HepG2 (cell line): ENCODE results near the gene CLN6. TPM values are rescaled to one million over a fixed set of nuclear protein-coding genes. Genes with fewer than 3 reads are reported as not detected.
A peak's percentile ranks its signal among the peaks of the same experiment; 100 is the strongest.

ENCODE experiments used
- CC2D1A ChIP-seq: sonication (generic); formaldehyde crosslinking; IDR thresholded peaks from 2 replicates; pipeline ENCODE4 v1.8.1; 2023; ENCODE audit warnings: mild to moderate bottlenecking, missing genetic modification reagents
- CCAR2 ChIP-seq: fragments of 200-400 bp; formaldehyde crosslinking; optimal IDR thresholded peaks from 2 replicates; pipeline ENCODE3; 2018; ENCODE audit warnings: low read depth, mild to moderate bottlenecking, low read length, moderate library complexity
- EP300 ChIP-seq, 3 experiments: sonication (generic) in 1 of 3; formaldehyde crosslinking in 1 of 3; IDR thresholded peaks; 2 replicates each; pipeline versions ENCODE4 v1.5.1 to v1.6.1; 2011 to 2020; ENCODE audit warnings: low read depth in 2 of 3, low read length in 2 of 3, borderline replicate concordance in 1 of 3, improper control_type of control experiment in 1 of 3, mild to moderate bottlenecking in 1 of 3, missing genetic modification reagents in 1 of 3, moderate library complexity in 1 of 3
- HDAC6 ChIP-seq: fragments of 200-600 bp; sonication (generic); IDR thresholded peaks from 2 replicates; pipeline ENCODE4 v1.7.0; 2017; ENCODE audit warnings: mild to moderate bottlenecking, antibody characterized with exemption, low read length, low read depth
- HNF4G ChIP-seq, 2 experiments: sonication (generic) in 1 of 2; formaldehyde crosslinking in 1 of 2; IDR thresholded peaks; 2 replicates each; pipeline versions ENCODE4 v1.4.0 to v1.6.1; 2011 to 2020; ENCODE audit warnings: borderline replicate concordance in 2 of 2, low read depth in 2 of 2, mild to moderate bottlenecking in 2 of 2, low read length in 1 of 2, missing genetic modification reagents in 1 of 2, moderate library complexity in 1 of 2
- IRX3 ChIP-seq: sonication (generic); formaldehyde crosslinking; IDR thresholded peaks from 2 replicates; pipeline ENCODE4 v1.8.1; 2023; ENCODE audit warnings: mild to moderate bottlenecking, low read depth, missing genetic modification reagents, borderline replicate concordance
- MBNL3 ChIP-seq: fragments of 250-450 bp; sonication (Bioruptor Pico); conservative IDR thresholded peaks from 2 replicates; pipeline ENCODE4 v1.8.0; 2022; ENCODE audit warnings: mild to moderate bottlenecking, inconsistent platforms
- MLX ChIP-seq: IDR thresholded peaks from 2 replicates; pipeline ENCODE4 v1.6.1; 2016
- MTA3 ChIP-seq: sonication (generic); formaldehyde crosslinking; IDR thresholded peaks from 2 replicates; pipeline ENCODE4 v1.4.0; 2020; ENCODE audit warnings: missing genetic modification reagents
- NR1H2 ChIP-seq: sonication (generic); formaldehyde crosslinking; IDR thresholded peaks from 2 replicates; pipeline ENCODE4 v1.8.1; 2022; ENCODE audit warnings: low read depth, missing genetic modification reagents, borderline replicate concordance
- PAWR ChIP-seq: sonication (generic); formaldehyde crosslinking; IDR thresholded peaks from 2 replicates; pipeline ENCODE4 v1.4.0; 2020; ENCODE audit warnings: missing genetic modification reagents, mild to moderate bottlenecking, borderline replicate concordance
- PPARG ChIP-seq: conservative IDR thresholded peaks from 2 replicates; pipeline ENCODE4 v1.6.1; 2016; ENCODE audit warnings: missing biosample characterization, missing genetic modification reagents
- RBAK ChIP-seq: sonication (generic); formaldehyde crosslinking; IDR thresholded peaks from 2 replicates; pipeline ENCODE4 v1.5.1; 2020; ENCODE audit warnings: mild to moderate bottlenecking, missing genetic modification reagents
- RXRB ChIP-seq: IDR thresholded peaks from 2 replicates; pipeline ENCODE4 v1.6.1; 2016; ENCODE audit warnings: borderline replicate concordance, missing genetic modification reagents, missing compliant biosample characterization
- SYNCRIP ChIP-seq: fragments of 200-400 bp; formaldehyde crosslinking; IDR thresholded peaks from 2 replicates; pipeline ENCODE4 v1.6.1; 2018; ENCODE audit warnings: mild to moderate bottlenecking, low read depth, low read length; ENCODE audit not compliant: insufficient read depth
- TGIF2 ChIP-seq: IDR thresholded peaks from 2 replicates; pipeline ENCODE4 v1.6.1; 2016; ENCODE audit warnings: control low read depth, missing compliant biosample characterization
- ZEB1 ChIP-seq: IDR thresholded peaks from 2 replicates; pipeline ENCODE4 v1.6.1; 2012; ENCODE audit warnings: mild to moderate bottlenecking, low read depth, inconsistent platforms; ENCODE audit not compliant: insufficient replicate concordance
- ZNF101 ChIP-seq: sonication (generic); formaldehyde crosslinking; IDR thresholded peaks from 2 replicates; pipeline ENCODE4 v1.4.0; 2020; ENCODE audit warnings: mild to moderate bottlenecking, low read depth, missing genetic modification reagents, borderline replicate concordance
- ZNF460 ChIP-seq: sonication (generic); formaldehyde crosslinking; IDR thresholded peaks from 2 replicates; pipeline ENCODE4 v1.5.1; 2020; ENCODE audit warnings: missing genetic modification reagents, mild to moderate bottlenecking, borderline replicate concordance
- ZNF552 ChIP-seq: sonication (generic); formaldehyde crosslinking; IDR thresholded peaks from 2 replicates; pipeline ENCODE4 v1.9.0; 2022; ENCODE audit warnings: missing genetic modification reagents, mild to moderate bottlenecking, borderline replicate concordance
- ZNF704 ChIP-seq: sonication (generic); formaldehyde crosslinking; IDR thresholded peaks from 2 replicates; pipeline ENCODE4 v1.8.1; 2023; ENCODE audit warnings: mild to moderate bottlenecking, inconsistent platforms, moderate library complexity, missing genetic modification reagents, borderline replicate concordance
- ZNF772 ChIP-seq: sonication (generic); formaldehyde crosslinking; IDR thresholded peaks from 2 replicates; pipeline ENCODE4 v1.5.0; 2020; ENCODE audit warnings: mild to moderate bottlenecking, missing genetic modification reagents
- polyA plus RNA-seq, 8 experiments: library from polyadenylated mRNA; depleted of rRNA in 3 of 8; stranded (reverse) in 7 of 8; unstranded in 1 of 8; fragments of >200 nt; fragmentation: Illumina TruSeq in 4 of 8; extraction: Trizol in 4 of 8; gene quantifications; 2 replicates each; pipeline versions ENCODE4 v1.2.1 to v1.2.3, GENCODE V29; 2011 to 2016; ENCODE audit warnings: low read depth in 4 of 8, missing spikeins in 1 of 8, mixed read lengths in 1 of 8; ENCODE audit not compliant: insufficient read depth in 1 of 8
- total RNA-seq, 5 experiments: library from RNA; depleted of rRNA; stranded (reverse); fragments of >200 nt; fragmentation: Illumina TruSeq; extraction: Trizol; gene quantifications; 2 replicates each; pipeline ENCODE4 v1.2.3, GENCODE V29; 2016; ENCODE audit warnings: low read depth in 1 of 5
- TF ChIP-seq, protein P1 (sequence below): sonication (generic); formaldehyde crosslinking; IDR thresholded peaks from 2 replicates; pipeline ENCODE4 v1.9.0; 2021; ENCODE audit warnings: missing genetic modification reagents, borderline replicate concordance

Gene CLN6
- total and polyA plus RNA-seq, 2 of the 13 experiments (the other 11 are each of a cell fraction or from before 2014, with no cell fraction given) = 24.9 to 27.1 TPM

DNA sequence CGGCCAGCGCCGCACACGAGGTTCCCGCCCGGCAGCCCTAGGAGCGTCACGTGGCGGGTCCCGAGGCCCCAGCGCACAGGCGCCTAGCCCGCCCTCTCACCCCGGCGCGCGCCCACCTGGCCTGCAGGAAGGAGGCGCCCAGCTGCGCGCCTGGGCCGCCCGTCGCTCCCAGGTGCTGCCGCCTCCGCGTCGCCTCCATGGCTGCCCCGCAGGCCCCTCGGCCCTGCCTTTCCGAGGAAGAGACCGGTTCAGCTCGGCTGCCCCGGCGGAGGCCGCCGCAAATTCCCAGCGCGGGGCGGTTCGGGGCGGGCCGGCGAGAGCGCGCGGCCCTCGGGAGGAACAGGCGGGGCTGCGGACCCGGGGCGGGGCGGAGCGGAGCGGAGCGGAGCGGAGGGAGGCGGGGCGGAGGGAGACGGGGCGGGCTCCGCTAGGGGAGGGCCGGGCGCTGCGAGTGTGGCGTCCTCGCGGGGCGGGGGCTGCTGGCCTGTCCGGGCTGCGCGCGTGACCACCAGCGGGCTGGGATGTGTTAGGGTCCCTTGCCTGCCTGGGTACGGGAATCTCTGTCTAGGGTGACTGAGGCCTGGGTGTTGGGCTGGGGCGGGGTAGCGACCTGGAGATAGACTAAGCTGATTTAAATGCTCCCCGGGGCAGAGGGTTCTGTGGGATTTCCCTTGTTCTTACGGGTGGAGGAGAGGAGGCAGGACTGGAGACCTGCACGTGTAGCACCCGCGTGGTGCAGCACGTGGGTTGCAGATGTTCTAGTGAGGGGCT lies at the start of gene CLN6 (continued):
- no peak for TF ChIP-seq SYNCRIP
- peak; percentile 78; the same call in 1 of the 2 replicates for TF ChIP-seq IRX3 (CRISPR knock-in tag)
- TF ChIP-seq RBAK (CRISPR knock-in tag) = no peak
- TF ChIP-seq, protein P1, sequence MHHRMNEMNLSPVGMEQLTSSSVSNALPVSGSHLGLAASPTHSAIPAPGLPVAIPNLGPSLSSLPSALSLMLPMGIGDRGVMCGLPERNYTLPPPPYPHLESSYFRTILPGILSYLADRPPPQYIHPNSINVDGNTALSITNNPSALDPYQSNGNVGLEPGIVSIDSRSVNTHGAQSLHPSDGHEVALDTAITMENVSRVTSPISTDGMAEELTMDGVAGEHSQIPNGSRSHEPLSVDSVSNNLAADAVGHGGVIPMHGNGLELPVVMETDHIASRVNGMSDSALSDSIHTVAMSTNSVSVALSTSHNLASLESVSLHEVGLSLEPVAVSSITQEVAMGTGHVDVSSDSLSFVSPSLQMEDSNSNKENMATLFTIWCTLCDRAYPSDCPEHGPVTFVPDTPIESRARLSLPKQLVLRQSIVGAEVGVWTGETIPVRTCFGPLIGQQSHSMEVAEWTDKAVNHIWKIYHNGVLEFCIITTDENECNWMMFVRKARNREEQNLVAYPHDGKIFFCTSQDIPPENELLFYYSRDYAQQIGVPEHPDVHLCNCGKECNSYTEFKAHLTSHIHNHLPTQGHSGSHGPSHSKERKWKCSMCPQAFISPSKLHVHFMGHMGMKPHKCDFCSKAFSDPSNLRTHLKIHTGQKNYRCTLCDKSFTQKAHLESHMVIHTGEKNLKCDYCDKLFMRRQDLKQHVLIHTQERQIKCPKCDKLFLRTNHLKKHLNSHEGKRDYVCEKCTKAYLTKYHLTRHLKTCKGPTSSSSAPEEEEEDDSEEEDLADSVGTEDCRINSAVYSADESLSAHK = no peak; the same call in 1 of the 2 replicates
- TF ChIP-seq ZNF460 (CRISPR knock-in tag) = no peak
- peak; percentile 82; the same call in 1 of the 2 replicates for TF ChIP-seq ZNF772 (CRISPR knock-in tag)
- no peak for TF ChIP-seq CC2D1A (CRISPR knock-in tag)
- TF ChIP-seq HDAC6 = no peak
- TF ChIP-seq PPARG (CRISPR knock-in tag) = peak; percentile 40
- no peak; a peak in 1 of 4 replicates for TF ChIP-seq EP300 (IDR thresholded peaks at IDR 0.05; ENCODE audit: low read depth in 2 of 2, low read length in 2 of 2)
- 0 out of 2 replicates have a peak, but pooled peaks have one; percentile 38 for TF ChIP-seq EP300 (CRISPR knock-in tag; IDR thresholded peaks at IDR 0.05; ENCODE audit: borderline replicate concordance)
- TF ChIP-seq NR1H2 (CRISPR knock-in tag) = peak; percentile 75; the same call in 1 of the 2 replicates
- no peak for TF ChIP-seq PAWR (CRISPR knock-in tag)
- peak; percentile 25; the same call in 1 of the 2 replicates for TF ChIP-seq MLX (CRISPR knock-in tag)
- TF ChIP-seq TGIF2 (CRISPR knock-in tag) = peak; percentile 71
- TF ChIP-seq MBNL3 (CRISPR knock-in tag) = no peak
- TF ChIP-seq RXRB (CRISPR knock-in tag) = no peak
- no peak for TF ChIP-seq ZEB1
- TF ChIP-seq ZNF704 (CRISPR knock-in tag) = peak; percentile 74; the same call in 1 of the 2 replicates
- TF ChIP-seq HNF4G (IDR thresholded peaks at IDR 0.05; ENCODE audit: borderline replicate concordance, low read depth, low read length) = no peak; the same call in 1 of the 2 replicates
- TF ChIP-seq HNF4G (CRISPR knock-in tag; IDR thresholded peaks at IDR 0.05; ENCODE audit: borderline replicate concordance, low read depth) = peak; percentile 43; the same call in 1 of the 2 replicates
- no peak for TF ChIP-seq MTA3 (CRISPR knock-in tag)
- TF ChIP-seq ZNF552 (CRISPR knock-in tag) = no peak
- TF ChIP-seq ZNF101 (CRISPR knock-in tag) = 0 out of 2 replicates have a peak, but pooled peaks have one; percentile 82
- TF ChIP-seq CCAR2 = no peak
